Activated CD4-positive, alpha-beta T cell treated with anti-CD3 and anti-CD28 coated beads, Interleukin-2, amount 10 ng/mL, durations not matched to agents 7 days and 5 days (primary cell): Measurements from ENCODE around the gene SALL3. TPM values are rescaled to one million over a fixed set of nuclear protein-coding genes. Genes with fewer than 3 reads are reported as not detected.

Source experiments
- CTCF ChIA-PET: fragments of 350-600 bp; sonication (Branson Sonifier 250); formaldehyde crosslinking; loops from one replicate; lab custom pipeline; 2021; ENCODE audit warnings: antibody characterized with exemption; lab: Charles Lee
- POLR2A ChIA-PET: fragments of 350-600 bp; sonication (Branson Sonifier 250); formaldehyde crosslinking; loops from one replicate; lab custom pipeline; 2021; ENCODE audit warnings: antibody characterized with exemption; lab: Charles Lee
- DNase-seq: peaks from one replicate; pipeline ENCODE4 v3.0.0-alpha.2; 2020
- H3K27ac Mint-ChIP-seq: one replicate; pipeline ENCODE4 v1.8.0; 2021; ENCODE audit warnings: mild to moderate bottlenecking, moderate library complexity, mixed read lengths
- H3K27me3 Mint-ChIP-seq: one replicate; pipeline ENCODE4 v1.8.0; 2021; ENCODE audit warnings: mixed read lengths
- H3K36me3 Mint-ChIP-seq: one replicate; pipeline ENCODE4 v1.8.0; 2021; ENCODE audit warnings: low read depth, mixed read lengths
- H3K4me1 Mint-ChIP-seq: one replicate; pipeline ENCODE4 v1.8.0; 2021; ENCODE audit warnings: mixed read lengths
- H3K4me3 Mint-ChIP-seq: one replicate; pipeline ENCODE4 v1.8.0; 2021; ENCODE audit warnings: mild to moderate bottlenecking, moderate library complexity, mixed read lengths
- H3K9me3 Mint-ChIP-seq: one replicate; pipeline ENCODE4 v1.8.0; 2021; ENCODE audit warnings: mixed read lengths
- total RNA-seq, 2 experiments: library from RNA; stranded (reverse); gene quantifications; one replicate each; pipeline ENCODE4 v1.2.3, GENCODE V29; 2021

The SALL3 gene
- total RNA-seq, 2 experiments from 2014 or later, result not detected

DNA sequence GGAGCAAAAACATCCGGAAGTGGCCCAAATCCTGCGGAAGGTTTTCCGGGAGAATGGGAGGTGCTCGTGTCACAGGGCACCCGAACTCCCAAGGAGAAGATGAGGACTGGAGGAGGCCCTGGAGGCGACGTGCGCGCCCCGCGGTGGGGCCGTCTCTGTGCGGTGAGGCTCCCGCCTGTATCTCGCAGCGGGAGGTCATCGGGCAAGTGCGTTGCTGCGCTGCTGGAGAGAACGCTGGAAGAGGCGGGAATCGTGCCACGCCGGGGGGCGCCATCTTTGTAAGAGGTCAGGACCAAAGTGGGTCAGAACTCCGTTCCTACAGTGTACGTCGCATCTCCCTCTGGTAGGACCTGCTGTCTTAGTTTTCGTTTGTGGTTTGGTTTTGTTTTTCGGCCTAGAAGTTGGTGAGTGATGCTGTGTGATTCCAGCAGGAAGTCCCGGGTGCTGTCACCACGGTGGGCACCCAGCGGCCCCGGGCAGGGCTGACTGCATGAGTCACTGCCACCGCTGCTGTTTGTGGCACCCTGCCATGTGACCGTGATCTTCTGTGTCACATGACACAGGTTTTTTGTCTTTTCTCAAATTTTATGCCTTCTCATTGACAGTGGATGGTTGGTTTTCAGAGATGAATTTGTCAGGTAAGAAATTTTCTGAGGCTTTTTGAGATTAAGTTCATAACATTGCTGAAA lies 68.1 kb downstream of the SALL3 start:
- Mint-ChIP-seq H3K9me3 (no peaks in the 10 kb centered on the region), H3K4me1 (no peaks in the 10 kb centered on the region), H3K36me3 (no peaks in the 10 kb centered on the region), H3K4me3 (no peak overlapping the region), H3K27ac (no peak overlapping the region), H3K27me3 (no peaks in the 10 kb centered on the region)
- DNase-seq, result no peak
- ChIA-PET POLR2A (no interaction called here), CTCF (no interaction called here)

DNA sequence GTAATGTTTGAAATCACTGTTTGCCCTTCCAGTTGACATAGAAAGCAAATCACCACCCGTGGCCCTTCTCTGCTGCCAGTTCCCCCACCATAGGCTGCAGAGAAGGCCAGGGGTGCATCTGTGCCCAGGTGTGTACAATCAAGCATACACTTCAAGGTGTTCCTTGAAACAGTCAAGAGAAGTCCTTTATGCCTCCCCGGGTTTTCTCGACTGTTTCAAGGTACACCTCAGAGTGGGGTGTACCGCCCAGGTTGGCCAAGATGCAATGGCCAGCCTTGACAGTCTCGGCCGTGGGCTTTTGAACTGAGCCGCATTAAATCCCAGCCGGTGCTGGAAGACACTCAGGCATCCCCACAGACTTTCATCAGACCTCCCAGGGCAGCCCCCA lies 68.6 kb downstream of the SALL3 start:
- H3K27me3 Mint-ChIP-seq, result peaks cover 1% of the 10 kb centered on the region
- ChIA-PET CTCF (no interaction called here), POLR2A (no interaction called here)
- no peaks in the 10 kb centered on the region for H3K9me3 Mint-ChIP-seq
- H3K4me1 Mint-ChIP-seq, result no peaks in the 10 kb centered on the region
- no peak for DNase-seq
- no peaks in the 10 kb centered on the region for H3K36me3 Mint-ChIP-seq
- H3K4me3 Mint-ChIP-seq, result no peak overlapping the region
- no peak overlapping the region for H3K27ac Mint-ChIP-seq

DNA sequence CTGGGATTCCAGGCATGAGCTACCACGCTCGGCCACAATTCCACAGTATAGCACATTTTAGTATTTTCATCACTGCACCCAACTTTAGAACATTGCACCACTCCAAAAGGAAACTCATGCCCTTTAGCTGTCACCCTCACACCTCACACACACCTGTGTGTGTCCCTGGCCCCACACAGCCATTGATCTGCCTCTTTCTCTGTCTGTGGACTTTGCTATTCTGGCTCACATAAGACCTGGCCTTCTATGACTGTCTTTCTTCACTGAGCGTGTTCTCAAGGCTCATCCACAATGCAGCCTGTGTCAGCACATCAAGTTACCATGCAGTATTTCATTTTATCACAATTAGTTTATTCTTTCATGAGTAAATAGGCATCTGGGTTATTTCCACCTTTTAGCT lies 69.9 kb downstream of the SALL3 start:
- no peak for DNase-seq
- Mint-ChIP-seq H3K36me3 (no peaks in the 10 kb centered on the region), H3K9me3 (no peaks in the 10 kb centered on the region), H3K27me3 (peaks cover 1% of the 10 kb centered on the region), H3K4me3 (no peak overlapping the region), H3K4me1 (no peaks in the 10 kb centered on the region), H3K27ac (no peak overlapping the region)
- POLR2A ChIA-PET, result no interaction called here
- CTCF ChIA-PET, result interaction anchor here (0.6 kb wide), 1 partner anchor 50 kb away, joined by 3 read pairs; no protein-coding TSS in a partner anchor

Other genes with a start within 250 kb of the SALL3 start
- 10 to 100 TPM; 29.8 to 30.5 TPM for gene ATP9B, start 89.6 kb downstream of the SALL3 start, total RNA-seq